GM12878 (cell line): ENCODE measurements around the gene VIPR2. TPM values are rescaled to one million over a fixed set of nuclear protein-coding genes. Genes with fewer than 3 reads are reported as not detected.

ENCODE experiments used
- ATAC-seq: fragments of 200-7000 bp; cut with Tn5 transposase; 3 replicates; pipeline ENCODE4 v1.9.1; 2020; ENCODE audit warnings: mild to moderate bottlenecking, moderate library complexity
- BruUV-seq: library from RNA; stranded (reverse); fragments of 400-500 nt; replicated peaks from 2 replicates; lab custom pipeline; 2021; lab: Mats Ljungman, UMichigan
- CTCF ChIA-PET: fragments of 300-600 bp; sonication (Branson Sonifier 250); formaldehyde crosslinking; extraction: SDS; loops from one replicate; lab custom pipeline; 2021; ENCODE audit warnings: inconsistent platforms; lab: Yijun Ruan, JAX
- POLR2A ChIA-PET: fragments of 350-600 bp; formaldehyde crosslinking; extraction: SDS; loops from one replicate; lab custom pipeline; 2021; ENCODE audit warnings: inconsistent platforms; lab: Charles Lee
- RAD21 ChIA-PET: fragments of 300-600 bp; sonication (Branson Sonifier 250); formaldehyde crosslinking; loops from one replicate; lab custom pipeline; 2023; ENCODE audit warnings: antibody characterized with exemption; ENCODE audit not compliant: unreplicated experiment; lab: Charles Lee
- SMC1A ChIA-PET: fragments of 300-600 bp; sonication (Branson Sonifier 250); formaldehyde crosslinking; loops from one replicate; lab custom pipeline; 2023; ENCODE audit not compliant: unreplicated experiment, uncharacterized antibody; lab: Charles Lee
- DNase-seq: peaks from one replicate; pipeline ENCODE4 v3.0.0-alpha.2; 2011; ENCODE audit warnings: low read depth, low spot score
- FAIRE-seq: peaks from 3 replicates; lab custom pipeline; 2011; peaks lifted over from hg19 to GRCh38; lab: Jason Lieb, UNC
- H2AFZ ChIP-seq: 2 replicates; pipeline ENCODE4 v1.6.0; 2011; ENCODE audit warnings: low read depth, low read length, control low read depth; ENCODE audit not compliant: control insufficient read depth
- H3K27ac ChIP-seq: 2 replicates; pipeline ENCODE4 v1.5.1; 2011; ENCODE audit warnings: control low read depth; ENCODE audit not compliant: control insufficient read depth, insufficient read depth
- H3K27me3 ChIP-seq, 2 experiments: replicated peaks in 1 of 2; 2 replicates each; pipeline versions ENCODE4 v1.6.0 to v1.6.1; 2011; ENCODE audit warnings: low read length in 1 of 2; ENCODE audit not compliant: control insufficient read depth in 2 of 2, insufficient read depth in 2 of 2
- H3K36me3 ChIP-seq, 2 experiments: 2 replicates each; pipeline ENCODE4 v1.5.1; 2011; ENCODE audit warnings: low read length in 1 of 2; ENCODE audit not compliant: control insufficient read depth in 2 of 2, insufficient read depth in 2 of 2
- H3K4me1 ChIP-seq: 2 replicates; pipeline ENCODE4 v1.6.1; 2011; ENCODE audit warnings: mild to moderate bottlenecking, low read length, moderate library complexity, mixed read lengths; ENCODE audit not compliant: control insufficient read depth, insufficient read depth
- H3K4me2 ChIP-seq: 2 replicates; pipeline ENCODE4 v1.6.0; 2011; ENCODE audit warnings: control low read depth; ENCODE audit not compliant: control insufficient read depth, insufficient read depth
- H3K4me3 ChIP-seq: fragments of 200-600 bp; sonication (generic); 2 replicates; pipeline ENCODE4 v1.5.1; 2016
- H3K79me2 ChIP-seq: 2 replicates; pipeline ENCODE4 v1.6.0; 2011; ENCODE audit warnings: low read length; ENCODE audit not compliant: control insufficient read depth, insufficient read depth
- H3K9ac ChIP-seq: 2 replicates; pipeline ENCODE4 v1.8.0; 2011; ENCODE audit warnings: low read length, control low read depth, mixed read lengths; ENCODE audit not compliant: control insufficient read depth, insufficient read depth
- H3K9me3 ChIP-seq: replicated peaks from 3 replicates; pipeline ENCODE4 v1.5.1; 2011; ENCODE audit warnings: mild to moderate bottlenecking, low read length; ENCODE audit not compliant: control insufficient read depth, insufficient read depth
- H4K20me1 ChIP-seq: 2 replicates; pipeline ENCODE4 v1.6.0; 2011; ENCODE audit not compliant: control insufficient read depth, insufficient read depth
- FOXK2 ChIP-seq: fragments of 450-650 bp; IDR thresholded peaks from 2 replicates; pipeline ENCODE4 v1.6.1; 2017; ENCODE audit warnings: mild to moderate bottlenecking, moderate library complexity
- HDAC6 ChIP-seq: fragments of 200-600 bp; sonication (generic); IDR thresholded peaks from one replicate; pipeline ENCODE4 v1.8.0; 2017; ENCODE audit warnings: antibody characterized with exemption; ENCODE audit not compliant: unreplicated experiment
- LARP7 ChIP-seq: fragments of 450-650 bp; IDR thresholded peaks from 2 replicates; pipeline ENCODE4 v1.6.1; 2017; ENCODE audit warnings: mild to moderate bottlenecking
- NFYB ChIP-seq: IDR thresholded peaks from 2 replicates; pipeline ENCODE4 v1.6.1; 2011; ENCODE audit warnings: low read depth, mild to moderate bottlenecking, low read length, improper control_type of control experiment, moderate library complexity; ENCODE audit not compliant: insufficient read depth
- SP1 ChIP-seq: IDR thresholded peaks from one replicate; pipeline ENCODE4 v1.6.1; 2011; ENCODE audit warnings: low read depth, low read length
- SREBF2 ChIP-seq: IDR thresholded peaks from 2 replicates; pipeline ENCODE4 v1.6.1; 2012; ENCODE audit warnings: mild to moderate bottlenecking, low read length
- SRF ChIP-seq, 2 experiments: IDR thresholded peaks; 2 replicates each; pipeline ENCODE4 v1.6.1; 2011; ENCODE audit warnings: low read depth in 2 of 2, low read length in 2 of 2, mild to moderate bottlenecking in 1 of 2, moderate library complexity in 1 of 2
- ZBTB4 ChIP-seq: fragments of 450-650 bp; formaldehyde crosslinking; IDR thresholded peaks from 2 replicates; pipeline ENCODE4 v1.4.0; 2022; ENCODE audit warnings: mild to moderate bottlenecking, moderate library complexity
- WGBS: methylation state at CpG from one replicate; pipeline ENCODE4 v1.1.6; 2016; ENCODE audit warnings: low lambda C conversion rate; ENCODE audit not compliant: insufficient replicate concordance, insufficient coverage; ENCODE audit errors: missing lambda C conversion rate; 5-methylcytosine and 5-hydroxymethylcytosine counted together
- in situ Hi-C: fragments of 300-500 bp; cut with MboI; formaldehyde crosslinking; loops from 9 replicates; pipeline ENCODE4 v1.14.3; 2018; ENCODE audit warnings: mixed read lengths
- intact Hi-C: fragments of 100-400 bp; cut with micrococcal nuclease; formaldehyde crosslinking; loops from one replicate; pipeline ENCODE4 v1.14.2; 2022; ENCODE audit not compliant: unreplicated experiment
- polyA plus RNA-seq, 11 experiments: library from polyadenylated mRNA; depleted of rRNA in 4 of 11; unstranded in 6 of 11; stranded (reverse) in 5 of 11; fragments of >200 nt; fragmentation: Nextera tagmentation in 4 of 11; fragmentation: Illumina TruSeq in 1 of 11; extraction: Ambion mirVana in 4 of 11; extraction: Trizol in 1 of 11; gene quantifications; 1 replicate in 1 of 11; 2 replicates in 10 of 11; pipeline versions ENCODE4 v1.2.1 to v1.2.3, GENCODE V29; 2011 to 2016; ENCODE audit warnings: inconsistent platforms in 2 of 11, missing spikeins in 2 of 11, low read depth in 1 of 11
- total RNA-seq, 4 experiments: library from RNA; depleted of rRNA in 3 of 4; stranded (reverse); fragments of >200 nt in 3 of 4; fragmentation: Illumina TruSeq in 1 of 4; extraction: Trizol in 1 of 4; gene quantifications; 2 replicates each; pipeline versions ENCODE4 v1.2.1 to v1.2.3, GENCODE V29; 2013 to 2021

VIPR2 gene
- total and polyA plus RNA-seq, 10 of the 15 experiments (the other 5 are each of a cell fraction or from before 2014, with no cell fraction given) = not detected

GRCh38 chr7:159108491-159108890 is 36.2 kb downstream of the VIPR2 start:
- no peak for ATAC-seq
- Histone ChIP-seq H3K36me3 (no peaks in the 10 kb centered on the region), H3K9me3 (no peaks in the 10 kb centered on the region), H3K27ac (no peak overlapping the region), H3K79me2 (no peaks in the 10 kb centered on the region), H4K20me1 (no peaks in the 10 kb centered on the region), H3K4me3 (no peak overlapping the region), H3K27me3 (no peaks in the 10 kb centered on the region; a peak in 1 of 4 replicates), H3K4me2 (no peak overlapping the region), H3K4me1 (no peaks in the 10 kb centered on the region), H2AFZ (no peak overlapping the region), H3K9ac (no peak overlapping the region)
- CTCF ChIA-PET = interaction anchor here (0.5 to 0.7 kb wide), 2 partner anchors 50 to 1058 kb away, joined by 3 read pairs; no protein-coding TSS in a partner anchor
- no TSS peak for BruUV-seq
- in situ Hi-C loops = no loop called here
- whole genome bisulfite sequencing = 33% methylated on average over 2 of the region's 2 CpGs
- no peak for FAIRE-seq
- TF ChIP-seq ZBTB4 (CRISPR knock-in tag) (no peak), LARP7 (no peak), NFYB (no peak), SRF (IDR thresholded peaks at IDR 0.05; ENCODE audit: low read depth in 2 of 2, low read length in 2 of 2) (no peak), SREBF2 (no peak), SP1 (no peak), HDAC6 (no peak), FOXK2 (no peak)
- SMC1A ChIA-PET = no interaction called here
- RAD21 ChIA-PET = no interaction called here
- POLR2A ChIA-PET = no interaction called here
- no peak for DNase-seq
- intact Hi-C loops = no loop called here
